ENCODE data around the gene GPRC5A. TPM values are rescaled to one million over a fixed set of nuclear protein-coding genes. Genes with fewer than 3 reads are reported as not detected.

The GPRC5A gene
- total RNA-seq, 2 donors from 2014 or later: 0.15 to 1.0 TPM

DNA sequence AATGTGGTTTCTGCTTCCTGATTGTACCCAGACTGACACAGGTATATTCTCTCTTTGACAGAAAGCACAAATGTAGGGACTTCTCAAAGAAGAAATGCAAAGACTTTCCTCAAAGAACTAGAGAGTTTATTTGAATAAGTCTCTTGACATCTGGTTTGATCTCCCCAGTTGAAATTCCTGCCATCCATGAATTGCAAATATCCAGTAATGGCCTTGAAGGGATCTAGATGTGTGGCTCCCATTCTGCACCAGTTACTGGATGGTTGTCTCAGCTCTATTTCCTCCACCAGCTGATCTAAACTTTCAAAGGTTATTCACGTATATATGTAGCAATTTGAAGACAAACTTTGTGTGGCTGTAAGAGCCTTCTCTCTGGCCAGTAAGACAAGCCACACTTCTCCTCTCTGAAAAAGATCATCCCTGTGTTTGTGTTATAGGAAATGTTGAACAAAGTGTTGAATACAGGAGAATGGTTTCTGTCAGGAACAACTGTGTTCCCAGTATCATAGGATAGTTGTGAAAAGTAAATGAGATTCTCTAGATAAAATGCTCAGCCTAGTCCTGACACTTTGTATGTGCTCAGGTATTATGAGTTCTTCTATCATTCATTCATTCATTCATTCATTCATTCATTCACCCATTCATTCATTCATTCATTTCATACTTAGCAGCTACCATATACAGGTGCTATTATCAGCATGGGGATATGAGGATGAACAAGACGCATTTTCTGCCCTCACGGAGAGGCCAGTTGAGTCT is 22.7 kb upstream of the GPRC5A start:
- H3K9ac ChIP-seq (ENCODE audit: extremely low read depth, low read length, poor library complexity, severe bottlenecking): no peak overlapping the region
- Mint-ChIP-seq H3K36me3 (ENCODE audit: low read depth) (peaks cover 13% of the 10 kb centered on the region), H3K9me3 (peaks cover 5% of the 10 kb centered on the region), H3K27me3 (ENCODE audit: insufficient read depth) (peaks cover 2% of the 10 kb centered on the region), H3K4me1 (peaks cover 23% of the 10 kb centered on the region), H3K27ac (no peak overlapping the region), H3K4me3 (no peak overlapping the region)
- 75 to 86% methylated on average over 1 to 3 of the region's 3 CpGs for WGBS, 2 experiments (ENCODE audit: insufficient coverage in 1 of 2, insufficient read length in 1 of 2)
- H3K4me1 ChIP-seq (ENCODE audit: control insufficient read depth, insufficient read depth, low read length): no peaks in the 10 kb centered on the region
- DNase-seq: no peak
- no peak overlapping the region for H3K27ac ChIP-seq (ENCODE audit: low read depth, low read length)
- TF ChIP-seq, protein P1, sequence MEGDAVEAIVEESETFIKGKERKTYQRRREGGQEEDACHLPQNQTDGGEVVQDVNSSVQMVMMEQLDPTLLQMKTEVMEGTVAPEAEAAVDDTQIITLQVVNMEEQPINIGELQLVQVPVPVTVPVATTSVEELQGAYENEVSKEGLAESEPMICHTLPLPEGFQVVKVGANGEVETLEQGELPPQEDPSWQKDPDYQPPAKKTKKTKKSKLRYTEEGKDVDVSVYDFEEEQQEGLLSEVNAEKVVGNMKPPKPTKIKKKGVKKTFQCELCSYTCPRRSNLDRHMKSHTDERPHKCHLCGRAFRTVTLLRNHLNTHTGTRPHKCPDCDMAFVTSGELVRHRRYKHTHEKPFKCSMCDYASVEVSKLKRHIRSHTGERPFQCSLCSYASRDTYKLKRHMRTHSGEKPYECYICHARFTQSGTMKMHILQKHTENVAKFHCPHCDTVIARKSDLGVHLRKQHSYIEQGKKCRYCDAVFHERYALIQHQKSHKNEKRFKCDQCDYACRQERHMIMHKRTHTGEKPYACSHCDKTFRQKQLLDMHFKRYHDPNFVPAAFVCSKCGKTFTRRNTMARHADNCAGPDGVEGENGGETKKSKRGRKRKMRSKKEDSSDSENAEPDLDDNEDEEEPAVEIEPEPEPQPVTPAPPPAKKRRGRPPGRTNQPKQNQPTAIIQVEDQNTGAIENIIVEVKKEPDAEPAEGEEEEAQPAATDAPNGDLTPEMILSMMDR (conservative IDR thresholded peaks at IDR 0.05): no peak
- no peaks in the 10 kb centered on the region for H3K9me3 ChIP-seq (ENCODE audit: control insufficient read depth, low read length)
- no peak overlapping the region for H3K4me3 ChIP-seq (ENCODE audit: low read length)
- peaks cover 5% of the 10 kb centered on the region for H3K36me3 ChIP-seq (ENCODE audit: control insufficient read depth, insufficient read depth, low read length)
- H3K27me3 ChIP-seq (ENCODE audit: control insufficient read depth, insufficient read depth, low read length, poor library complexity, severe bottlenecking): no peaks in the 10 kb centered on the region

DNA sequence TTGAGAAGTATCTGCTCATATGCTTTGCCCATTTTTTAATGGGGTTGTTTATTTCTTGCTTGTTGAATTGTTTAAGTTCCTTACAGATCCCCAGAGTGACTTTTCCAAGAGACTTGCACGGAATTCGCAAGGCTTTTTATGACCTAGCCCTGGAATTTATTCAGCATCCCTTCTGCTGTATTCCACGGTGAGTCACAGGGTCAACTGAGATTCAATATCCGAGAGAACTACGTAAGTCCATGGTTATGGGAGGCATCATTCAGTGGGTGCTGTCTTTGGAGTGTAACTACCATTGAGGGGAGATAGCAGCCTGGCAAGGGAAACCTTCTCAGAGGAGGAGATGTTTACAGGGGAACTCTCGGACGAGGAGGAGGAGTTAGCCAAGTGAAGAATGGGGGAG is 20.9 kb upstream of the GPRC5A start:
- H3K27me3 ChIP-seq (ENCODE audit: control insufficient read depth, insufficient read depth, low read length, poor library complexity, severe bottlenecking): no peaks in the 10 kb centered on the region
- Mint-ChIP-seq H3K27me3 (ENCODE audit: insufficient read depth) (peaks cover 11% of the 10 kb centered on the region), H3K4me1 (peaks cover 28% of the 10 kb centered on the region), H3K36me3 (ENCODE audit: low read depth) (peaks cover 6% of the 10 kb centered on the region), H3K4me3 (no peak overlapping the region), H3K27ac (no peak overlapping the region), H3K9me3 (no peaks in the 10 kb centered on the region)
- no peaks in the 10 kb centered on the region for H3K4me1 ChIP-seq (ENCODE audit: control insufficient read depth, insufficient read depth, low read length)
- H3K9ac ChIP-seq (ENCODE audit: extremely low read depth, low read length, poor library complexity, severe bottlenecking): no peak overlapping the region
- no peak overlapping the region for H3K27ac ChIP-seq (ENCODE audit: low read depth, low read length)
- DNase-seq: no peak
- no peaks in the 10 kb centered on the region for H3K9me3 ChIP-seq (ENCODE audit: control insufficient read depth, low read length)
- no peak overlapping the region for H3K4me3 ChIP-seq (ENCODE audit: low read length)
- TF ChIP-seq, protein P1 (conservative IDR thresholded peaks at IDR 0.05): no peak
- WGBS, 2 experiments (ENCODE audit: insufficient coverage in 1 of 2, insufficient read length in 1 of 2): 90 to 98% methylated on average over 4 to 7 of the region's 7 CpGs
- no peaks in the 10 kb centered on the region for H3K36me3 ChIP-seq (ENCODE audit: control insufficient read depth, insufficient read depth, low read length)

DNA sequence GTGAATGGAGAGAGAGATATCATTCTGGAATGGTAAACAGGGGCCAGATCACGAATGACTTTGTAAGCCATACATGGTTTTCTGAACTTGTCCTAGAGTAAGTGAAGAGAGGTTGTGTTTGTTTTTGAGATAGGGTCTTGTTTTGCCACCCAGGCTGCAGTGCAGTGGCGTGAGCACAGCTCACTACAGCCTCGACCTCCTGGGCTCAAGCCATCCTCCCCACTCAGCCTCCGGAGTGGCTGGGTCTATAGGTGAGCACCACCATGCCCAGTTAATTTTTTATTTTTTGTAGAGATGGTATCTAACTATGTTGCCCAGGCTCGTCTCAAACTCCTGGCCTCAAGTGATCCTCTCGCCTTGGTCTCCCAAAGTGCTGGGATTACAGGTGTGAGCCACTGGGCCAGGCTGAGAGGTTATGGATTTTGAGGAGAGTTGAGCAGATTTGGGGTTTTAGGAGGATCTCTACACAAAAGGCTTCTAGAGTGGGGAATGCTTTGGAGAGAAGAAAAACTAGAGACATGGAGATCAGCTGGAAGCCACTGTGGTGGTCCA is 19.7 kb upstream of the GPRC5A start:
- peaks cover 15% of the 10 kb centered on the region for H3K27me3 Mint-ChIP-seq (ENCODE audit: insufficient read depth)
- no peak overlapping the region for H3K9ac ChIP-seq (ENCODE audit: extremely low read depth, low read length, poor library complexity, severe bottlenecking)
- TF ChIP-seq, protein P1 (conservative IDR thresholded peaks at IDR 0.05): no peak
- no peak overlapping the region for H3K27ac ChIP-seq (ENCODE audit: low read depth, low read length)
- H3K4me3 Mint-ChIP-seq: no peak overlapping the region
- no peaks in the 10 kb centered on the region for H3K9me3 ChIP-seq (ENCODE audit: control insufficient read depth, low read length)
- 94 to 96% methylated on average over 4 to 6 of the region's 6 CpGs for WGBS, 2 experiments (ENCODE audit: insufficient coverage in 1 of 2, insufficient read length in 1 of 2)
- H3K27me3 ChIP-seq (ENCODE audit: control insufficient read depth, insufficient read depth, low read length, poor library complexity, severe bottlenecking): no peaks in the 10 kb centered on the region
- peaks cover 28% of the 10 kb centered on the region for H3K4me1 Mint-ChIP-seq
- H3K36me3 ChIP-seq (ENCODE audit: control insufficient read depth, insufficient read depth, low read length): no peaks in the 10 kb centered on the region
- H3K27ac Mint-ChIP-seq: peak overlapping the region; percentile 87
- no peak overlapping the region for H3K4me3 ChIP-seq (ENCODE audit: low read length)
- peaks cover 9% of the 10 kb centered on the region for H3K36me3 Mint-ChIP-seq (ENCODE audit: low read depth)
- no peak for DNase-seq
- H3K9me3 Mint-ChIP-seq: no peaks in the 10 kb centered on the region
- no peaks in the 10 kb centered on the region for H3K4me1 ChIP-seq (ENCODE audit: control insufficient read depth, insufficient read depth, low read length)
